Calu3 (cell line): ENCODE data around the gene EPHA10. TPM values are rescaled to one million over a fixed set of nuclear protein-coding genes. Genes with fewer than 3 reads are reported as not detected.

Source experiments
- BruUV-seq: library from RNA; stranded (reverse); fragments of 400-500 nt; replicated peaks from 2 replicates; lab custom pipeline; 2021; lab: Mats Ljungman, UMichigan
- CTCF ChIA-PET: fragments of 300-600 bp; sonication (Branson Sonifier 250); formaldehyde crosslinking; loops from one replicate; lab custom pipeline; 2022; ENCODE audit warnings: antibody characterized with exemption; lab: Charles Lee
- DNase-seq: peaks from one replicate; pipeline ENCODE4 v3.0.0; 2022
- H3K27ac Mint-ChIP-seq: one replicate; pipeline ENCODE4 v1.8.0; 2022; ENCODE audit warnings: mixed read lengths; ENCODE audit not compliant: unreplicated experiment
- H3K27me3 Mint-ChIP-seq: one replicate; pipeline ENCODE4 v1.8.0; 2022; ENCODE audit warnings: mixed read lengths; ENCODE audit not compliant: unreplicated experiment
- H3K36me3 Mint-ChIP-seq: one replicate; pipeline ENCODE4 v1.8.0; 2022; ENCODE audit warnings: mild to moderate bottlenecking, moderate library complexity, mixed read lengths; ENCODE audit not compliant: insufficient read depth, unreplicated experiment
- H3K4me1 Mint-ChIP-seq: one replicate; pipeline ENCODE4 v1.8.0; 2022; ENCODE audit warnings: mild to moderate bottlenecking, low read depth, mixed read lengths; ENCODE audit not compliant: unreplicated experiment
- H3K4me3 Mint-ChIP-seq: one replicate; pipeline ENCODE4 v1.8.0; 2022; ENCODE audit warnings: mild to moderate bottlenecking, low read depth, moderate library complexity, mixed read lengths; ENCODE audit not compliant: unreplicated experiment
- H3K9me3 Mint-ChIP-seq: one replicate; pipeline ENCODE4 v1.8.0; 2022; ENCODE audit warnings: low read depth, mixed read lengths; ENCODE audit not compliant: unreplicated experiment
- intact Hi-C: fragments of 100-400 bp; cut with micrococcal nuclease; formaldehyde crosslinking; loops from one replicate; pipeline ENCODE4 v1.10.0; 2022; ENCODE audit not compliant: unreplicated experiment
- total RNA-seq: library from RNA; stranded (reverse); gene quantifications from 2 replicates; pipeline ENCODE4 v1.2.3, GENCODE V29; 2022
- TF ChIP-seq, protein P1 (sequence below): fragments of 200-600 bp; IDR thresholded peaks from one replicate; pipeline ENCODE4 v1.8.0; 2022; ENCODE audit warnings: antibody characterized with exemption; ENCODE audit not compliant: unreplicated experiment

EPHA10 gene
- total RNA-seq, 1 experiment from 2014 or later: 7.8 TPM

DNA sequence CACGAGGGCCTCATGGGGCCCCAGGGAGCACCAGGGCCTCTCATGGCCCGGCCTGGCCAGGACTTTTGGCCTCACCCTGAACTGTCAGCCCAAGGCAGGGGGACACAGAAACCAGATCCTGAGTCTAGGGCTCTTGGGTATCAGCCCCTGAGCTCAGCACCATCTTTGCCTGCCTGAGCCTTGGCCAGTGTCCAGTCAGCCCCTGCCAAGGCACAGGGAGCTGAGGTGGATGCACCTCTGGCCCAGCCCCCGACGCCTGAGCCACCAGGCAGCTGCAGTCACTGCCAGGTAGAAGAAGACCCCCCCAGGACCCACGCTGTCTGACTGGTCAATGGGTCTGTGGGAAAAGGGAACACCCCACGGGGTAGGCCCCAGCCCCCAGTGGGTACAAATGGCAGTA, 47.3 kb downstream of the EPHA10 start:
- DNase-seq: no peak
- BruUV-seq: no TSS peak
- H3K4me1 Mint-ChIP-seq: no peaks in the 10 kb centered on the region
- TF ChIP-seq, protein P1, sequence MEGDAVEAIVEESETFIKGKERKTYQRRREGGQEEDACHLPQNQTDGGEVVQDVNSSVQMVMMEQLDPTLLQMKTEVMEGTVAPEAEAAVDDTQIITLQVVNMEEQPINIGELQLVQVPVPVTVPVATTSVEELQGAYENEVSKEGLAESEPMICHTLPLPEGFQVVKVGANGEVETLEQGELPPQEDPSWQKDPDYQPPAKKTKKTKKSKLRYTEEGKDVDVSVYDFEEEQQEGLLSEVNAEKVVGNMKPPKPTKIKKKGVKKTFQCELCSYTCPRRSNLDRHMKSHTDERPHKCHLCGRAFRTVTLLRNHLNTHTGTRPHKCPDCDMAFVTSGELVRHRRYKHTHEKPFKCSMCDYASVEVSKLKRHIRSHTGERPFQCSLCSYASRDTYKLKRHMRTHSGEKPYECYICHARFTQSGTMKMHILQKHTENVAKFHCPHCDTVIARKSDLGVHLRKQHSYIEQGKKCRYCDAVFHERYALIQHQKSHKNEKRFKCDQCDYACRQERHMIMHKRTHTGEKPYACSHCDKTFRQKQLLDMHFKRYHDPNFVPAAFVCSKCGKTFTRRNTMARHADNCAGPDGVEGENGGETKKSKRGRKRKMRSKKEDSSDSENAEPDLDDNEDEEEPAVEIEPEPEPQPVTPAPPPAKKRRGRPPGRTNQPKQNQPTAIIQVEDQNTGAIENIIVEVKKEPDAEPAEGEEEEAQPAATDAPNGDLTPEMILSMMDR: no peak
- peaks cover 1% of the 10 kb centered on the region for H3K36me3 Mint-ChIP-seq
- CTCF ChIA-PET: interaction anchor here (0.8 kb wide), 1 partner anchor 10 kb away, joined by 3 read pairs; no protein-coding TSS in a partner anchor
- intact Hi-C loops: no loop called here
- no peaks in the 10 kb centered on the region for H3K9me3 Mint-ChIP-seq
- H3K4me3 Mint-ChIP-seq: no peak overlapping the region
- H3K27ac Mint-ChIP-seq: no peak overlapping the region
- no peaks in the 10 kb centered on the region for H3K27me3 Mint-ChIP-seq

DNA sequence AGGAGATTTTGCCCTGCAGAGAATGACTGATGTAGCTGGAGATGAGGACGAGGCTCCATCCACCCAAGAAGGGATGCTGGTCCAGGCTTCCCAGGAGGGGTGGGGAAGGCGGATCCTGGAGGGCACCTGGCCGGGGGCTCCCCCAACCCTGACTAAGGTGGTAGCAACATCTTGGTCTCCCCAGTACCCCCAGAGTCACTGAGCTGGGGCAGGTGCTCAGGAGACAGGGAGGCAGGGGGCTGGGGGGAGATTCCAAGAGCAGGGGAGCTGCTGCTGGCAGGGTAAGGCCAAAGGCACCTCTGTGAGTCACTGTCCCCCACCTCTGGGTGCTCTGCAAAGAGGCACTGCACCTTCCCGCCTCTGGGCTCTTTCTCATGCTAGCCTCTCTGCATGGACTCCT, 48.6 kb downstream of the EPHA10 start:
- Mint-ChIP-seq H3K4me3 (no peak overlapping the region), H3K9me3 (no peaks in the 10 kb centered on the region), H3K36me3 (peaks cover 6% of the 10 kb centered on the region), H3K27me3 (no peaks in the 10 kb centered on the region), H3K27ac (no peak overlapping the region), H3K4me1 (no peaks in the 10 kb centered on the region)
- TF ChIP-seq, protein P1: no peak
- BruUV-seq: no TSS peak
- DNase-seq: no peak
- intact Hi-C loops: no loop called here
- CTCF ChIA-PET: no interaction called here

DNA sequence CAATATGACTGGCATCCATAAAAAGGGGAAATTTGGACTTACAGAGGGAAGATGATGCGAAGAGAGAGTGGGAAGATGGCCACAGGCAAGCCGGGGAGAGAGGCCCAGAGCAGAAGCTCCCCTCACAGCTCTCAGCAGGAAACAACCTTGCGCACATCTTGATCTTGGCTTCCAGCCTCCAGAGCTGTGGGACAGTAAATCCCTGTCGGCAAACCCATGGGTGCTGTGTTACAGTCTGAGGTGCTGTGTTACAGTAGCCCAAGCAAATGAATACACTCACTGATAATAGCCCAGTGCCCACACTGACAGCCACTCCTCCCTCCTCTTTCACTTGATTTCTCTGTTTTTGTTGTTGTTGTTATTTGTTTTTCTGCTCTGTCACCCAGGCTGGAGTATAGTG, 50.2 kb downstream of the EPHA10 start:
- Mint-ChIP-seq H3K27ac (no peak overlapping the region), H3K36me3 (peaks cover 8% of the 10 kb centered on the region), H3K27me3 (no peaks in the 10 kb centered on the region), H3K4me1 (no peaks in the 10 kb centered on the region), H3K4me3 (no peak overlapping the region), H3K9me3 (no peaks in the 10 kb centered on the region)
- no TSS peak for BruUV-seq
- TF ChIP-seq, protein P1: no peak
- CTCF ChIA-PET: no interaction called here
- intact Hi-C loops: no loop called here
- DNase-seq: no peak

DNA sequence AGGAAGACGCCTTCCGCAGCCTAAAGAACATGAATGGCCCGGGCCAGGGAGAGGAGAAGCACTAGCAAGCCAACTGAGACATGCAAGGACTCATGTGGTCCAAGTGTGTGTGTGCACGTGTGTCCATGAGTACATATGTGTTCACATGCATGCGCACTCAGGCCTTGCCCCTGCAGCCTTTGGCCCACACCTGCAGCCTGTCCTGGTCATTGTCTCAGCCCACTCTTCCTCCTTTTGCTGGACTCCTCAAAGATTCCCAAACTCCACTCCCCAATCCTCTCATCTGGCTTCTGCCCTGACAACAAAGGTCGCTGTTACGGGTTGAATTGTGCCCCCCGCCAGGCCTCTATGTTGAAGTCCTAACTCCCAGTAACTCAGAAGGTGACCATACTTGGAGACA, 50.7 kb downstream of the EPHA10 start:
- no peak overlapping the region for H3K27ac Mint-ChIP-seq

More for the DNA sequence above, 50.7 kb downstream of the EPHA10 start:
- H3K4me1 Mint-ChIP-seq: no peaks in the 10 kb centered on the region
- no TSS peak for BruUV-seq
- no peaks in the 10 kb centered on the region for H3K27me3 Mint-ChIP-seq
- H3K36me3 Mint-ChIP-seq: peaks cover 12% of the 10 kb centered on the region
- DNase-seq: no peak
- H3K9me3 Mint-ChIP-seq: no peaks in the 10 kb centered on the region
- intact Hi-C loops: no loop called here
- CTCF ChIA-PET: no interaction called here
- H3K4me3 Mint-ChIP-seq: no peak overlapping the region
- TF ChIP-seq, protein P1: no peak
